ENCODE measurements around the gene BCAS1. TPM values are rescaled to one million over a fixed set of nuclear protein-coding genes. Genes with fewer than 3 reads are reported as not detected.

BCAS1 gene
- total RNA-seq, 1 experiment from 2014 or later = 0.17 TPM

DNA sequence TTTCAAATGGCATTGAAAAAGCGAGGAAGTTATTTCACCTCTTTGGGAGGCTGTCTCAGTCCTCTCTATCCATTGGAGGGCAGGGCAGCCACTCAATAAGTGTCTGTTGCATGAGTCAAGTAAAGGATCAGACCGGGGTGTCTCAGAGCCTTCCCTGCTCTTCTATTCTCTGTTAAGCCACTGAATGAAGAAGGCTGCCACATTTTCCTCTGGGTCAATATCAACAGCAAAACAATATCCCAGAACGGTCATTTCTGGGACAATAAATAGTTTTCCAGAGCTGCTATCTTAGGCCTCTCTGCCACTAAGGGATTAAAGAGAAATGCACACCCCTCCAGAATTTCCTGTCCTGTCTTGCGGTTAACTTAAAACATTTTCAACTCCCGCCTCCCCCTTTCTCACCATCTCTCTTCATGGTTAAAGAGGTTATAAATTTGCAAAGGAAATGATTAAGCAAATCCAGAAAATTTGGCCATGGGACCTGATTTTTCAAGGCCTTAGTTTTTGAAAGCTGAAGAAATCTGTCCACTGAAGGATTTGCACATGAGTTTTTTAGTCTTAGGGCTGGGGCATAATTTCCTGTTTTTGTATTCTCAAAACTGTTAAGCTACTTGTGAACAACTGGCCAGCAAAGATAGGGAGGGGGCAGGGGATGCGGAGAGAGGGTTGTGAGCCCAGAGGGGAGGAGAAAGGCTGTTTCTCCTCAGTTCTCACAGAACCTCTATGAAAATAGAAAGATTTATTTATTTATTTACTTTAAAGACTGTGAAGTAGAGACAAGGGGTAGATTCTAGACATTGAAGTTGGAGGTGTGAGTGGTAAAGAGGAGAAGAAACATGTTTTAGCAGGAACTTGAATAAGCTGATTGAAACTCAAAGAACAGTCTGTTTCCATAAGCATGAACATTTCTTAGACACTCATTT lies 135.7 kb downstream of the BCAS1 start:
- H3K79me2 ChIP-seq (ENCODE audit: insufficient read depth, low read length) = no peaks in the 10 kb centered on the region
- no peak overlapping the region for H3K27ac ChIP-seq (ENCODE audit: low read depth, low read length)
- H4K20me1 ChIP-seq (ENCODE audit: insufficient read depth) = no peaks in the 10 kb centered on the region
- H3K4me2 ChIP-seq (ENCODE audit: low read length) = no peak overlapping the region
- H3K9me2 ChIP-seq (ENCODE audit: insufficient read depth) = no peaks in the 10 kb centered on the region
- no peaks in the 10 kb centered on the region for H3K27me3 ChIP-seq (ENCODE audit: insufficient read depth, low read length)
- CTCF ChIA-PET = interaction anchor here (1.0 to 2.0 kb wide), 2 partner anchors 355 to 726 kb away, joined by 3 to 5 read pairs; no protein-coding TSS in a partner anchor
- H3K4me1 ChIP-seq (ENCODE audit: control insufficient read depth in 1 of 2, insufficient read depth in 2 of 2, low read length in 2 of 2) = peaks cover 0 to 13% of the 10 kb centered on the region in 2 experiments; a peak in 2 of 4 replicates
- H3K9me3 ChIP-seq (ENCODE audit: control insufficient read depth in 1 of 2, insufficient read depth in 1 of 2, low read depth in 1 of 2, low read length in 2 of 2) = no peaks in the 10 kb centered on the region
- peak overlapping the region; percentile 51 for H2AFZ ChIP-seq (ENCODE audit: low read depth, low read length, poor library complexity, severe bottlenecking)
- DNase-seq (ENCODE audit: low read depth, low spot score) (no peak), ATAC-seq (peak; percentile 63; the same call in 1 of the 2 replicates)
- intact Hi-C loops (cut with micrococcal nuclease) = no loop called here
- no peak overlapping the region for H3K4me3 ChIP-seq (replicated peaks in 1 of 2; ENCODE audit: low read depth in 1 of 2, low read length in 2 of 2)
- POLR2A ChIA-PET = interaction anchor here (0.8 kb wide), 1 partner anchor 181 kb away, joined by 3 read pairs; no protein-coding TSS in a partner anchor
- RAD21 ChIA-PET (ENCODE audit: low non-redundant PET in 1 of 2, low total read pairs in 2 of 2, uncharacterized antibody in 2 of 2, unreplicated experiment in 2 of 2) = no interaction called here
- TF ChIP-seq RAD21 (IDR thresholded peaks at IDR 0.05; ENCODE audit: low read depth) = no peak
- TF ChIP-seq POLR2AphosphoS5 (IDR thresholded peaks at IDR 0.05; ENCODE audit: low read depth, low read length) = no peak
- no peak for TF ChIP-seq ZNF274 (IDR thresholded peaks at IDR 0.05; ENCODE audit: low read depth, low read length)
- TF ChIP-seq, protein P1, sequence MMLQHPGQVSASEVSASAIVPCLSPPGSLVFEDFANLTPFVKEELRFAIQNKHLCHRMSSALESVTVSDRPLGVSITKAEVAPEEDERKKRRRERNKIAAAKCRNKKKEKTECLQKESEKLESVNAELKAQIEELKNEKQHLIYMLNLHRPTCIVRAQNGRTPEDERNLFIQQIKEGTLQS (IDR thresholded peaks at IDR 0.05) = no peak
- no peak for TF ChIP-seq SIN3A (IDR thresholded peaks at IDR 0.05; ENCODE audit: low read depth)
- no peak for TF ChIP-seq SRF (IDR thresholded peaks at IDR 0.05; ENCODE audit: low read depth)
- TF ChIP-seq EGR1 (IDR thresholded peaks at IDR 0.05; ENCODE audit: low read depth) = no peak
- no peak for TF ChIP-seq MAX (IDR thresholded peaks at IDR 0.05)
- no peak for TF ChIP-seq POLR2A (IDR thresholded peaks at IDR 0.05; ENCODE audit: borderline replicate concordance, extremely low read depth, insufficient read depth, insufficient read length)
- no peak for TF ChIP-seq JUND (IDR thresholded peaks at IDR 0.05)
- H3K36me3 ChIP-seq (ENCODE audit: control insufficient read depth in 1 of 2, insufficient read depth in 2 of 2, low read length in 2 of 2) = no peaks in the 10 kb centered on the region
- no TSS peak for BruUV-seq (replicated peaks)
- H3K9ac ChIP-seq (ENCODE audit: low read length) = no peak overlapping the region
